SK-N-SH (cell line): ENCODE data around the gene RAPGEF3. TPM values are rescaled to one million over a fixed set of nuclear protein-coding genes. Genes with fewer than 3 reads are reported as not detected.

Experiments used
- CTCF ChIA-PET: fragments of 300-600, 350-600 bp; formaldehyde crosslinking; extraction: SDS; loops from one replicate; lab custom pipeline; 2021; lab: Yijun Ruan, JAX
- POLR2A ChIA-PET: fragments of 350-600 bp; sonication (Branson Sonifier 250); formaldehyde crosslinking; extraction: SDS; loops from one replicate; lab custom pipeline; 2020; ENCODE audit warnings: antibody characterized with exemption, inconsistent platforms; lab: Yijun Ruan, JAX
- DNase-seq: peaks from one replicate; pipeline ENCODE4 v3.0.0; 2012
- H2AFZ ChIP-seq: fragments of 200-600 bp; sonication (generic); 2 replicates; pipeline ENCODE4 v1.8.1; 2016; ENCODE audit warnings: antibody characterized with exemption, mild to moderate bottlenecking, low read depth
- H3F3A ChIP-seq: fragments of 200-600 bp; sonication (generic); replicated peaks from 2 replicates; pipeline ENCODE3; 2016; ENCODE audit warnings: antibody characterized with exemption, mild to moderate bottlenecking; ENCODE audit not compliant: insufficient read depth
- H3K27ac ChIP-seq, 2 experiments: fragments of 200-500 bp in 1 of 2; fragments of 200-600 bp in 1 of 2; sonication (Bioruptor generic) in 1 of 2; sonication (generic), shearing (Covaris generic) in 1 of 2; 2 replicates each; pipeline versions ENCODE4 v1.5.1 to v1.6.1; 2014 to 2016; ENCODE audit warnings: low read depth in 2 of 2, inconsistent platforms in 1 of 2, low read length in 1 of 2, mild to moderate bottlenecking in 1 of 2, mixed read lengths in 1 of 2
- H3K27me3 ChIP-seq: fragments of 200-600 bp; sonication (generic), shearing (Covaris generic); 2 replicates; pipeline ENCODE4 v1.6.1; 2016; ENCODE audit warnings: mixed run types; ENCODE audit not compliant: insufficient read depth
- H3K36me3 ChIP-seq, 2 experiments: fragments of 200-500 bp in 1 of 2; fragments of 200-600 bp in 1 of 2; sonication (Bioruptor generic) in 1 of 2; sonication (generic) in 1 of 2; replicated peaks in 1 of 2; 2 replicates each; pipeline versions ENCODE3 to v1.5.1; 2014 to 2016; ENCODE audit warnings: low read length in 1 of 2, mild to moderate bottlenecking in 1 of 2; ENCODE audit not compliant: insufficient read depth in 2 of 2, control insufficient read depth in 1 of 2
- H3K4me1 ChIP-seq, 2 experiments: fragments of 200-500 bp in 1 of 2; fragments of 200-600 bp in 1 of 2; sonication (Bioruptor generic) in 1 of 2; sonication (generic), shearing (Covaris generic) in 1 of 2; 2 replicates each; pipeline versions ENCODE4 v1.5.1 to v1.6.1; 2014 to 2016; ENCODE audit warnings: low read depth in 1 of 2, low read length in 1 of 2, mixed run types in 1 of 2; ENCODE audit not compliant: insufficient read depth in 2 of 2, control insufficient read depth in 1 of 2
- H3K4me2 ChIP-seq: fragments of 200-600 bp; sonication (generic), shearing (Covaris generic); 2 replicates; pipeline ENCODE4 v1.6.1; 2017; ENCODE audit warnings: mixed run types
- H3K4me3 ChIP-seq, 2 experiments: fragments of 200-500 bp in 1 of 2; fragments of 200-600 bp in 1 of 2; sonication (Bioruptor generic) in 1 of 2; sonication (generic), shearing (Covaris generic) in 1 of 2; 2 replicates each; pipeline versions ENCODE4 v1.5.1 to v1.8.1; 2014 to 2016; ENCODE audit warnings: low read depth in 2 of 2, inconsistent platforms in 1 of 2, low read length in 1 of 2, mild to moderate bottlenecking in 1 of 2, mixed read lengths in 1 of 2, moderate library complexity in 1 of 2
- H3K79me2 ChIP-seq: fragments of 200-600 bp; sonication (generic); 2 replicates; pipeline ENCODE4 v1.8.1; 2017; ENCODE audit warnings: mild to moderate bottlenecking; ENCODE audit not compliant: insufficient read depth
- H3K9ac ChIP-seq: fragments of 200-600 bp; sonication (generic); 2 replicates; pipeline ENCODE4 v1.6.1; 2017; ENCODE audit warnings: mixed run types
- H3K9me2 ChIP-seq: fragments of 200-600 bp; sonication (generic); 2 replicates; pipeline ENCODE4 v1.6.1; 2017; ENCODE audit warnings: mixed run types
- H3K9me3 ChIP-seq: fragments of 200-600 bp; sonication (generic); 2 replicates; pipeline ENCODE4 v1.6.1; 2017; ENCODE audit warnings: mixed run types, mild to moderate bottlenecking, moderate library complexity
- H4K20me1 ChIP-seq: fragments of 200-600 bp; sonication (generic); 2 replicates; pipeline ENCODE4 v1.6.1; 2017; ENCODE audit warnings: mild to moderate bottlenecking, mixed run types; ENCODE audit not compliant: insufficient read depth
- CHD2 ChIP-seq: fragments of 150-350 bp; IDR thresholded peaks from 2 replicates; pipeline ENCODE4 v1.6.1; 2018; ENCODE audit warnings: low read length; ENCODE audit not compliant: partially characterized antibody
- NRF1 ChIP-seq: IDR thresholded peaks from 2 replicates; pipeline ENCODE4 v1.6.1; 2012; ENCODE audit warnings: low read depth, mild to moderate bottlenecking, low read length
- RAD21 ChIP-seq: IDR thresholded peaks from 2 replicates; pipeline ENCODE4 v1.6.1; 2012; ENCODE audit warnings: mild to moderate bottlenecking, low read length
- SMC3 ChIP-seq: IDR thresholded peaks from 2 replicates; pipeline ENCODE4 v1.6.1; 2012; ENCODE audit warnings: low read depth, low read length, improper control_type of control experiment
- TEAD4 ChIP-seq: IDR thresholded peaks from 2 replicates; pipeline ENCODE4 v1.4.0; 2012; ENCODE audit warnings: mild to moderate bottlenecking, borderline replicate concordance; ENCODE audit not compliant: insufficient read depth
- WGBS: methylation state at CpG from one replicate; pipeline ENCODE4 v1.1.6; 2017; ENCODE audit warnings: low lambda C conversion rate; 5-methylcytosine and 5-hydroxymethylcytosine counted together
- polyA plus RNA-seq, 3 experiments: library from polyadenylated mRNA; depleted of rRNA; stranded (reverse); fragments of >200 nt; gene quantifications; 2 replicates each; pipeline ENCODE4 v1.2.3, GENCODE V29; 2012
- TF ChIP-seq, protein P1 (sequence below): IDR thresholded peaks from 2 replicates; pipeline ENCODE4; 2012
- TF ChIP-seq, protein P2 (sequence below): fragments of 200-600 bp; sonication (generic); IDR thresholded peaks from 2 replicates; pipeline ENCODE4 v1.6.1; 2017; ENCODE audit warnings: antibody characterized with exemption, mild to moderate bottlenecking, moderate library complexity

RAPGEF3 gene
- polyA plus RNA-seq, 1 of the 3 experiments (the other 2 are of a cell fraction) = 0.90 TPM

DNA sequence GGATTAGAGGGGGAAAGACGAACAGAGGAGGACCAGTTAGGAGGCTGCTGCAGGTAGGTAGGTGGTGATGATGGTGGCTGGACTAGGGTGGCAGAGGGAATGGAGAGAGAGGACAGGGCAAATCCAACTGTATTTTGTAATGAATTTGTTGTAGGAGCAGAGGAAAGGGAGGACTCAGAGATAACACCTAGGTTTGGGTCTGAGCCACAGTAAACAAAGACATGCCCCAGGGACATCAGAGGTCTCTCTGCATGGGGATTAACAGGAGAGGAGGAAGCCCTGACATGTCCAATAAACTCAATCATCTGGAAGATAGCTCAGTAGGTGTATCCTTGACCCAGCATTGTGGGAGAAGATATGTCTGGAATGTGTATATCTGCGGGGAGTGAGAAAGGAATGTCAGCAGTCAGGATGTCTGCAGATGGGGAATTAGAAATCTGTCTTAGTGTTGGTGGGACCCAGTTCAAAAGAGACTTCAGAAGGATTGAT is 9.7 kb upstream of the RAPGEF3 start:
- H3K9me3 ChIP-seq = no peaks in the 10 kb centered on the region
- H3K27ac ChIP-seq = no peak overlapping the region
- WGBS = 51% methylated on average over 2 of the region's 2 CpGs
- no peaks in the 10 kb centered on the region for H4K20me1 ChIP-seq
- no peak overlapping the region for H3K9ac ChIP-seq
- DNase-seq = no peak
- H3K4me1 ChIP-seq = peaks cover 7 to 26% of the 10 kb centered on the region in 2 experiments; a peak in 1 of 4 replicates
- H3K79me2 ChIP-seq = no peaks in the 10 kb centered on the region
- no peaks in the 10 kb centered on the region for H3F3A ChIP-seq
- no peak overlapping the region for H2AFZ ChIP-seq
- H3K4me3 ChIP-seq = no peak overlapping the region
- H3K36me3 ChIP-seq = no peaks in the 10 kb centered on the region
- TF ChIP-seq TEAD4 = no peak
- TF ChIP-seq, protein P1, sequence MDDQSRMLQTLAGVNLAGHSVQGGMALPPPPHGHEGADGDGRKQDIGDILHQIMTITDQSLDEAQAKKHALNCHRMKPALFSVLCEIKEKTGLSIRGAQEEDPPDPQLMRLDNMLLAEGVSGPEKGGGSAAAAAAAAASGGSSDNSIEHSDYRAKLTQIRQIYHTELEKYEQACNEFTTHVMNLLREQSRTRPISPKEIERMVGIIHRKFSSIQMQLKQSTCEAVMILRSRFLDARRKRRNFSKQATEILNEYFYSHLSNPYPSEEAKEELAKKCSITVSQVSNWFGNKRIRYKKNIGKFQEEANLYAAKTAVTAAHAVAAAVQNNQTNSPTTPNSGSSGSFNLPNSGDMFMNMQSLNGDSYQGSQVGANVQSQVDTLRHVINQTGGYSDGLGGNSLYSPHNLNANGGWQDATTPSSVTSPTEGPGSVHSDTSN = peak; percentile 53; the same call in 1 of the 2 replicates
- no peaks in the 10 kb centered on the region for H3K9me2 ChIP-seq
- ChIA-PET CTCF (interaction anchor here (1.1 to 22.9 kb wide), 7 partner anchors 9 to 194 kb away, joined by 5 to 1294 read pairs (median 90); partner anchors contain the start of genes ENDOU, HDAC7, RAPGEF3 and RPAP3), POLR2A (no interaction called here)
- H3K4me2 ChIP-seq = no peak overlapping the region
- H3K27me3 ChIP-seq = no peaks in the 10 kb centered on the region

DNA sequence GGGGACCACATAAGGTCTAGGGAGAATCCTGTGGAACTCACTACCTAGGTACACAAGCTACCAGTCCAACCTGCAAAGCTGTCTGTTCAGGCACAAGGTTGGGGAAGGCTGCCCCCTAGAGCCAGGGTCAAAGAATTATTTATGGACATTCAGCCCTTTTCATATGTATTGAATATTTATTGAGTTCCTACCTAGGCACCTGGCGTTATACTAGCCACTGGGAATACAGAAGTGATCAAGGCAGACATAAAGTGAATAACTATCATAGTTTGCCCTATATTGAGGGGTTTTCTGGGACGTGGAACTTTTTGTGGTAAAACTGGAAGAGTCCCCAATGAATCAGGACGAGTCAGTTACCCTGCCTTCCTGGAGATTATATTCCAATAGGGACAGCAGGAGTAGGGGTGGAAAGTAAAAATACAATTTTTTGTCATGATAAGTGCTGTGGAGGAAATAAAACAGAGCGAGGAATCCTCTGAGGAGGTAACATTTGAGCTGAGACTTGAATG is 8.6 kb upstream of the RAPGEF3 start:
- Histone ChIP-seq H3K9me2 (no peaks in the 10 kb centered on the region), H3K27me3 (no peaks in the 10 kb centered on the region), H3K4me2 (no peak overlapping the region), H3K27ac (no peak overlapping the region), H2AFZ (no peak overlapping the region), H3K4me3 (no peak overlapping the region), H3K36me3 (no peaks in the 10 kb centered on the region), H3K4me1 (peaks cover 7 to 37% of the 10 kb centered on the region in 2 experiments; a peak in 2 of 4 replicates)
- WGBS = 62% methylated on average over 4 of the region's 4 CpGs
- DNase-seq = no peak
- CTCF ChIA-PET = interaction anchor here (1.0 to 22.9 kb wide), 12 partner anchors 10 to 196 kb away, joined by 3 to 1294 read pairs (median 8); partner anchors contain the start of genes ENDOU, HDAC7, RAPGEF3 and RPAP3
- TF ChIP-seq, protein P2, sequence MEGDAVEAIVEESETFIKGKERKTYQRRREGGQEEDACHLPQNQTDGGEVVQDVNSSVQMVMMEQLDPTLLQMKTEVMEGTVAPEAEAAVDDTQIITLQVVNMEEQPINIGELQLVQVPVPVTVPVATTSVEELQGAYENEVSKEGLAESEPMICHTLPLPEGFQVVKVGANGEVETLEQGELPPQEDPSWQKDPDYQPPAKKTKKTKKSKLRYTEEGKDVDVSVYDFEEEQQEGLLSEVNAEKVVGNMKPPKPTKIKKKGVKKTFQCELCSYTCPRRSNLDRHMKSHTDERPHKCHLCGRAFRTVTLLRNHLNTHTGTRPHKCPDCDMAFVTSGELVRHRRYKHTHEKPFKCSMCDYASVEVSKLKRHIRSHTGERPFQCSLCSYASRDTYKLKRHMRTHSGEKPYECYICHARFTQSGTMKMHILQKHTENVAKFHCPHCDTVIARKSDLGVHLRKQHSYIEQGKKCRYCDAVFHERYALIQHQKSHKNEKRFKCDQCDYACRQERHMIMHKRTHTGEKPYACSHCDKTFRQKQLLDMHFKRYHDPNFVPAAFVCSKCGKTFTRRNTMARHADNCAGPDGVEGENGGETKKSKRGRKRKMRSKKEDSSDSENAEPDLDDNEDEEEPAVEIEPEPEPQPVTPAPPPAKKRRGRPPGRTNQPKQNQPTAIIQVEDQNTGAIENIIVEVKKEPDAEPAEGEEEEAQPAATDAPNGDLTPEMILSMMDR = peak; percentile 54
- TF ChIP-seq SMC3 (peak; percentile 62), CHD2 (no peak), NRF1 (no peak), RAD21 (peak; percentile 79)
- TF ChIP-seq, all 33 proteins: peak for 3
- H3K9me3 ChIP-seq = no peaks in the 10 kb centered on the region
- no peak overlapping the region for H3K9ac ChIP-seq
- no peaks in the 10 kb centered on the region for H3K79me2 ChIP-seq
- no peaks in the 10 kb centered on the region for H4K20me1 ChIP-seq
- H3F3A ChIP-seq = no peaks in the 10 kb centered on the region
- POLR2A ChIA-PET = interaction anchor here (1.5 kb wide), 1 partner anchor 30 kb away, joined by 5 read pairs; no protein-coding TSS in a partner anchor
